Measurements from ENCODE around the gene PFKFB3. TPM values are rescaled to one million over a fixed set of nuclear protein-coding genes. Genes with fewer than 3 reads are reported as not detected.
"Not testable (repeated sequence)": the region's sequence is repeated elsewhere in the genome, so short reads cannot be mapped to it uniquely, and the experiment has no call there.

The PFKFB3 gene
- polyA plus RNA-seq, 1 experiment = 24.3 TPM

- Histone ChIP-seq H3K27me3 (ENCODE audit: control insufficient read depth, insufficient read depth, low read length) (no peaks in the 10 kb centered on the region), H3K4me3 (ENCODE audit: low read depth, low read length) (no peak overlapping the region), H3K9me3 (ENCODE audit: control insufficient read depth, insufficient read depth, low read length) (peaks cover 3% of the 10 kb centered on the region; the same call in 1 of the 2 replicates), H3K27ac (ENCODE audit: low read depth, low read length) (no peak overlapping the region)
- POLR2A ChIA-PET = interaction anchor here (1.2 kb wide), 1 partner anchor 34 kb away, joined by 3 read pairs; the partner anchor contains the start of gene PFKFB3
- DNase-seq (ENCODE audit: low read depth, low spot score) = no peak
- TF ChIP-seq CTCF (IDR thresholded peaks at IDR 0.05; ENCODE audit: low read depth, low read length) = no peak
- CTCF ChIA-PET = interaction anchor here (2.1 to 3.7 kb wide), 3 partner anchors 35 to 169 kb away, joined by 8 to 16 read pairs (median 10); partner anchors contain the start of gene PFKFB3
These were observed 34.4 kb downstream of the PFKFB3 start for GRCh38 chr10:6237199-6237530.

GRCh38 chr10:6238587-6239212, 36.0 kb downstream of the PFKFB3 start:
- POLR2A ChIA-PET = interaction anchor here (1.0 to 1.2 kb wide), 4 partner anchors 24 to 163 kb away, joined by 3 to 4 read pairs (median 4); partner anchors contain the start of gene PFKFB3

GRCh38 chr10:6239213-6239991, 36.7 kb downstream of the PFKFB3 start:
- CTCF ChIA-PET = interaction anchor here (2.1 to 2.7 kb wide), 2 partner anchors 37 to 163 kb away, joined by 8 to 16 read pairs; partner anchors contain the start of gene PFKFB3
- Histone ChIP-seq H3K4me3 (ENCODE audit: low read depth, low read length) (no peak overlapping the region), H3K9me3 (ENCODE audit: control insufficient read depth, insufficient read depth, low read length) (peaks cover 3% of the 10 kb centered on the region; the same call in 1 of the 2 replicates), H3K27me3 (ENCODE audit: control insufficient read depth, insufficient read depth, low read length) (no peaks in the 10 kb centered on the region), H3K27ac (ENCODE audit: low read depth, low read length) (peak overlapping the region; percentile 68)
- DNase-seq (ENCODE audit: low read depth, low spot score) = peak; percentile 92
- TF ChIP-seq CTCF (IDR thresholded peaks at IDR 0.05; ENCODE audit: low read depth, low read length) = no peak
- POLR2A ChIA-PET = interaction anchor here (1.0 to 1.2 kb wide), 3 partner anchors 23 to 163 kb away, joined by 3 to 4 read pairs (median 4); partner anchors contain the start of gene PFKFB3

More at GRCh38 chr10:6238587-6239212, 36.0 kb downstream of the PFKFB3 start:
- not testable (repeated sequence) for H3K9me3 ChIP-seq (ENCODE audit: control insufficient read depth, insufficient read depth, low read length); H3K27ac ChIP-seq (ENCODE audit: low read depth, low read length); H3K27me3 ChIP-seq (ENCODE audit: control insufficient read depth, insufficient read depth, low read length); DNase-seq (ENCODE audit: low read depth, low spot score); H3K4me3 ChIP-seq (ENCODE audit: low read depth, low read length)
- CTCF ChIA-PET = interaction anchor here (2.1 to 3.7 kb wide), 3 partner anchors 36 to 167 kb away, joined by 8 to 16 read pairs (median 10); partner anchors contain the start of gene PFKFB3

- Histone ChIP-seq H3K4me3 (ENCODE audit: low read depth, low read length) (no peak overlapping the region), H3K27me3 (ENCODE audit: control insufficient read depth, insufficient read depth, low read length) (no peaks in the 10 kb centered on the region), H3K27ac (ENCODE audit: low read depth, low read length) (no peak overlapping the region), H3K9me3 (ENCODE audit: control insufficient read depth, insufficient read depth, low read length) (peaks cover 3% of the 10 kb centered on the region; the same call in 1 of the 2 replicates)
- DNase-seq (ENCODE audit: low read depth, low spot score) = no peak
- CTCF ChIA-PET = no interaction called here
- POLR2A ChIA-PET = interaction anchor here (1.4 kb wide), 1 partner anchor 38 kb away, joined by 4 read pairs; the partner anchor contains the start of gene PFKFB3
- no peak for TF ChIP-seq CTCF (IDR thresholded peaks at IDR 0.05; ENCODE audit: low read depth, low read length)
These were observed 37.5 kb downstream of the PFKFB3 start for GRCh38 chr10:6240254-6240653.

GRCh38 chr10:6242089-6242488, 39.4 kb downstream of the PFKFB3 start:
- Histone ChIP-seq H3K4me3 (ENCODE audit: low read depth, low read length) (no peak overlapping the region), H3K27ac (ENCODE audit: low read depth, low read length) (peak overlapping the region; percentile 31)
- peak; percentile 39 for DNase-seq (ENCODE audit: low read depth, low spot score)

More at GRCh38 chr10:6242089-6242488, 39.4 kb downstream of the PFKFB3 start:
- POLR2A ChIA-PET = interaction anchor here (0.6 to 1.0 kb wide), 3 partner anchors 140 to 495 kb away, joined by 3 to 5 read pairs (median 3); no protein-coding TSS in a partner anchor
- H3K9me3 ChIP-seq (ENCODE audit: control insufficient read depth, insufficient read depth, low read length) = no peaks in the 10 kb centered on the region
- no peaks in the 10 kb centered on the region for H3K27me3 ChIP-seq (ENCODE audit: control insufficient read depth, insufficient read depth, low read length)
- CTCF ChIA-PET = interaction anchor here (1.2 kb wide), 1 partner anchor 159 kb away, joined by 3 read pairs; no protein-coding TSS in a partner anchor
- no peak for TF ChIP-seq CTCF (IDR thresholded peaks at IDR 0.05; ENCODE audit: low read depth, low read length)

Measured in AG04450 (cell line).